Pulmonary artery endothelial cell (primary cell): ENCODE measurements around the gene SCAF8. TPM values are rescaled to one million over a fixed set of nuclear protein-coding genes. Genes with fewer than 3 reads are reported as not detected.
A peak's percentile ranks its signal among the peaks of the same experiment; 100 is the strongest.

Experiments
- DNase-seq: peaks from one replicate; pipeline ENCODE4 v3.0.0-alpha.2; 2011; ENCODE audit warnings: low read depth, low spot score
- total RNA-seq: library from RNA; depleted of rRNA; stranded (reverse); fragments of >200 nt; gene quantifications from 2 replicates; pipeline ENCODE4 v1.2.3, GENCODE V29; 2014

SCAF8 gene
- total RNA-seq, 1 donor from 2014 or later: 21.8 TPM

DNA sequence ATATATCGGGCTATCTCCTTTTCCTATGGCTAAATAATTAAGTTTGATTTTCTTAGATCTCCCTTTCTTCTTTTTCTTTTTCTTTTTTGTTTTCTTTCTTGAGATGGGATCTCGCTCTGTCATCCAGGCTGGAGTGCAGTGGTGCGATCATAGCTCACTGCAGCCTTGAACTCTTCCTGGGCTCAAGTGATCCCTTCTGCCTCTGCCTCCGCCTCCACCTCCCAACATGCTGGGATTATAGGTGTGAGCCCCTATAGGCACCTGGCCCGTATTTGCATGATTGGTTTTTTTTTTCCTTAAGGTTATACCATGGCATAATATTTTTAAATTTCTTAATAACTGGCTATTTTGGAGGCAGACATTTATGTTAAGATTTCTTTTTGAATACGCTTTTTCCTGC lies 106.3 kb downstream of the SCAF8 start:
- no peak for DNase-seq

DNA sequence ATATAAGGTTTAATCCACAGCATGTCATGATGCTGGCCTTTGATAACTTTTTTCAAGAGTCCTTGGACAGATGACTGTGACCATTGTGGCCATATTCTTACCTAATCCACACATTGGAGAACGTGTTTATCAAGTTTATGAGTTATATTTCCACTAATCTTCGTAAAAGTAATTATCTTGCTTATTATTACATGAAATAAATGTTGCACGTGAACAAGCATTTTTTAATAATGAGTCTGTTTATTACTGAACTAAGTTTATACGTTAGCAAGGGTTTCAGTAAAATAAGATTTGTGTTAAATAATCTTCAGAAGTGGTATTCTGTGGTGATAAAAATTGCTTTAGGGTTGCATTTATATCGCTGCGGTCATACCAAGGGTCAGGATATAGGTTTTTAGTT lies 107.1 kb downstream of the SCAF8 start:
- no peak for DNase-seq

DNA sequence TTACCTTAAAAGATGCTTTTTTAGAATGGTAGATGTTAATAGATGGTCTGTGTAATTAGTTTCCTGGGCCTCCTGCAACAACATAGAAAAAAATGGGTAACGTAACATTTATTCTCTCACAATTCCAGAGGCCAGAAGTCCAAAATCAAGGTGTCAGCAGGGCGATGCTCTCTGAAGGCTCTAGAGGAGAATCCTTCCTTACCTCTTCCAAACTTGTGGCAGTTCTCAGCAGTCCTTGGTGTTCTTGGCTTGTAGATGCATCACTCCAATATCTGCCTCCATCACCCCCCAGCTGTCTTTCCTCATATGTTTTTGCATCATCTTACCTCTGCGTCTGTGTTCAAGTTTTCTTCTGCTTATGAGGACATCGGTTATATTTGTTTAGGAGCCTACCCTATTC lies 107.9 kb downstream of the SCAF8 start:
- DNase-seq: no peak

DNA sequence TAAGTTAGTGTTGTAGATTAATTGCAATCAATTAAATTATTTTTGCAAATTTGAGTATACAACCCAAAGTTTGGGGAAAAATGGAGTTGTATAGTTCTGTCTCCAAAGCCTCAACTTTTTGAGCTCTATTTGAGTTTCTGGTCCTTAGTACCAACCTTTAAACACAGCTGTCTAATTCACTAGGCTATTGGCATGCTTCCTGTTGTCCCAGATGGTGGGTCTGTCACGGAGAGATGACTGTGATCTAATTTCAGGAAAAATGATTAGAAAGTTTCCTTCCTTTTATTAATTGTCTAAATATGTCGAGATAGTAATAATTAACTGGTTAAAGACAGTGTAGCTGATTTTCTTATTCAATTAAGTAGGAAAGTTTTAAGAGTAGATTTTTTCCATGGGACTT lies 109.6 kb downstream of the SCAF8 start:
- no peak for DNase-seq

DNA sequence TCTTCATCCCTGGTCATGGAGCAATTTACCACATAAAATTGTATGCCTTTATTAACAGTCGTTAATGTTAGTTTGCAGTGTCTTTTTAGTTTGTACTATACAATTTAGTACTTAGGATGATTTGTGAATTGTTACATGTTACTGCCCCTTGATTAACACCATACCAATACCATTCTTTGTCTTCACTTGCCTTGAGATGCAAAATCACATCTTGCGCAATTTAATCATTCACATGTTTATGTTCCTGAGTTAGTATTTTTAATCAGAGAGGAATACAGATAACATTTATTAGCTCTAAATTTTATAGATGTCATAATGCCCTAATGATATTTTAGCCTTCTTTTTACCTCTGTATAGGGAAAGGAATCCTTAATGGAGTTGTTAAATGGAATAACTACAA lies 114.1 kb downstream of the SCAF8 start:
- no peak for DNase-seq

DNA sequence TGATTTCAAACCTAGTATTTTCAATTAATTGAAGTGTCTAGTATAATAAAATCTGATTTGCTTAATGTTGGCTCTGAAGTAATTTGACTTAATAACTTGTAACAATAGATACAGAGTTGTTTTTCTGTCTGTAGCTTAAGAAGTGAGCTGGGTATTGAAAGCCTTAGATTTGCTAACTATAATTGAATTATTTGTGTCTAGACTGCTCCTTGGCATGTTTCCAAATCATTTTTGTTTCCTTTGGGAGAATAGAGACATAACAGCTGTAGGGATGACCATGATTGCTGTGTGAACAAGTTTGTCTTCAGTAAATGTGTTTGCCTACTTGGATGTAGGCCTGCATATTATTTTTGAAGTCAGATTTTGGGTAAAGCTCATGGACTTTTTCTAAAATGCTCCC lies 115.4 kb downstream of the SCAF8 start:
- no peak for DNase-seq

DNA sequence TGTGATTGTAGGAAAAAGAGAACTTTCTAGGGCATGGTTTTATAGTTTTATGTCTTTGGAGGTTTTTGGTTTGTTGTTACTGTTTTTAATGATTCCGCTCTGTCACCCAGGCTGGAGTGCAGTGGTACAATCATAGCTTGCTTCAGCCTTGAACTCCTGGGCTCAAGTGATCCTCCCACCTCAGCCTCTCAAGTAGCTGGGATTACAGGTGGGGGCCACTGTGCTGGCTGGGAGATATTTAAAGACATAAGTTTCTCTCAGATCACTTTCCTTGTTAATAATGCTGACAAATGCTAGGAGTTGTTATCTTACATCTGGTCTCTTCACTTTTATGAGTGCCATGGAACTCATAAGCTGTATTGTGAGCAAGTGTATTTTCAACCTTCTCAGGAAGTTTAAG lies 116.3 kb downstream of the SCAF8 start:
- no peak for DNase-seq

DNA sequence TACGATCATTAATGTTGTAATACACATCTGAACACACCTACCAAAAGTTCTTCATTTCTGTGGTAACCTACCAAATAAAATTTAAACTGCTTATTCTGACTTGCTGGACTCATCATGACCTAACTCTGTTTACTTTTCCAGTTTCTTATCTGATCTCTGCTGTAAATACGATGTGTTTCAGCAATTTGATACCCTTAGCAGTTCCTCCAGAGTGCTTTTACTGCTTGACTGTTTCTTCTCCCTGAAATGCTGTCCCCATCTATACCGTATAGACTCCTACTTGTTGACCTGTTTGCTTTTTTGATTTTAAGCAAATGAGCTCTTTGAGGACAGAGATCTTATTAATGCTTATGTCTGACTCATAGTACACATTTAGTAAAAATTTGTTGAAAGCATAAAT lies 119.5 kb downstream of the SCAF8 start:
- DNase-seq: no peak

DNA sequence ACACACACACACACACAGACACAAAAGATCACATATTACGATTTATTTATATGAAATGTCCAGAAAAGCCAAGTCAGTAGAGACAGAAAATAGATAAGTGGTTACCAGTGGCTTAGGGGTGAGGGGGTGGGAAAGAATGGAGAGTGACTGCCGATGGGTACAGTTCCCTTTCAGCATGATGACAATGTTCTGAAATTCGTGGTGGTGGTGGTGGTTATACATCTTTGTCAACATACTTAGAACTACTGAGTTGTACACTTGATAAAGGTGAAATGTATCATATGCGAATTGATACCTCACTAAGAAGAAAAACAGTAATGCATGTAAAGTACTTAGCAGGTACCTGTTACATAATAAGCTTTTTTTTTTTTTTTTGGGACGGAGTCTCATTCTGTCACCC lies 124.3 kb downstream of the SCAF8 start:
- no peak for DNase-seq

DNA sequence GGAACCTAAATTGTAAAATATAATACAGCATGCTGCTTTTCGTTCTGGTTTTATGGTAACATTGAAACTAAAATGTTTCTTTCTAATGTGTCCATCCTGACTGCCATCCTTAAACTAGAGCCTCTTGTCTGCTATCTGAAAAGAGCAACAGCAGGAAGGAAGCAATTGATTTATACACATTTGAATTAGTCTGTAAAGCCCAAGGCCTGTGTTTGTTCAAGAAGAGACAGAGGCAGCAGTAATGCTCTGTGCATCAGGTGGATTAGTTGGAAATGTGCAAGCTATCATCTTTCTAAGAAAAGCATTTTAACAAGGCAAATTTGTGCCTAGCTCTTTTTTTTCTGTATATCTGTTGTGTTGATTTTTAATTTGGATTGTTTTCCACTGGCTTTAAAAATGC lies 128.6 kb downstream of the SCAF8 start:
- no peak for DNase-seq

DNA sequence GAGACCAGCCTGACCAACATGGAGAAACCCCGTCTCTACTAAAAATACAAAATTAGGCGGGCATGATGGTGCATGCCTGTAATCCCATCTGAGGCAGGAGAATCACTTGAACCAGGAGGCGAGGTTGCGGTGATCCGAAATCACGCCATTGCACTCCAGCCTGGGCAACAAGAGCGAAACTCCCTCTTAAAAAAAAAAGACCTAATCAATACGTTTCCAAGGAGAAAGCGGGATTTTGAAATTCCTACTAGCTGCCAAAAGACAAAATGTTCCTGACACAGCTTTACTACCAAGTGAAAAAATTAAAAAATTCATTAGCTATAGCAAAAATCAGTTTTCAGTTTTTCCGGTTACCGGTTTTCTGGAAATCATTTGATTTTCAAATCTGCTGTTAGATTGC lies 129.3 kb downstream of the SCAF8 start:
- DNase-seq: no peak

DNA sequence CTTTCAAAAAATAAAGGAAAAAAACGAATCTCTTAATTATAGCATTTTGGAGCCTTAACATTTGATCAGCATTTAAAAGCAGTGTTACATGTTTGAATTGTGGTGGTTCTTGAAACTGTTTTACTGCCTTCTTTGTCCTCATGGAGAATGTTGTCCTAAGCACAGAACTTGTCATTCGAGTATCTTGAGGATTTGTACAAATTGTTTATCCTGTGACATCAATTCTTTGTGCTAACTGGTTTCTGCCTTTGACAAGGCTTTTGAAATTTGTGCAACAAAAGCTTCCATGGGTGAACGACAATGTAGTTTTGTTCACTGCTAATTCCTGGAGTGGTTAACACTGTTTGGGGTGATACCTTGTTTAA lies 130.8 kb downstream of the SCAF8 start:
- DNase-seq: no peak

DNA sequence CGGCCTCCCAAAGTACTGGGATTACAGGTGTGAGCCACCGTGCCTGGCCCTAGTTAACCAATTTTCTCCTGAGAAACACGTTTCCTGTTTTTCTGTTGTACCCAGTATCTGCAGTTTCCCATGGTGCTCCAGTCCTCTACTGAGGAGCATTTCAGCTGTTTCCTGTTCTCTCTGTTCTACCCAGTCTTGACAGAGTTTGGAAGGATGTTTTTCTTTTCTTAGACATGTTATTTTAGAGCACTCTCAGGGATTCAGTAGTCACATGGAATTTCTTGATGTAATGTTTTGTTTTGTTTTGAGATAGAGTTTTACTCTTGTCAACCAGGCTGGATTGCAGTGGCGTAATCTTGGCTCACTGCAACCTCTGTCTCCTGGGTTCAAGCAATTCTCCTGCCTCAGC lies 132.1 kb downstream of the SCAF8 start:
- peak; percentile 69 for DNase-seq

DNA sequence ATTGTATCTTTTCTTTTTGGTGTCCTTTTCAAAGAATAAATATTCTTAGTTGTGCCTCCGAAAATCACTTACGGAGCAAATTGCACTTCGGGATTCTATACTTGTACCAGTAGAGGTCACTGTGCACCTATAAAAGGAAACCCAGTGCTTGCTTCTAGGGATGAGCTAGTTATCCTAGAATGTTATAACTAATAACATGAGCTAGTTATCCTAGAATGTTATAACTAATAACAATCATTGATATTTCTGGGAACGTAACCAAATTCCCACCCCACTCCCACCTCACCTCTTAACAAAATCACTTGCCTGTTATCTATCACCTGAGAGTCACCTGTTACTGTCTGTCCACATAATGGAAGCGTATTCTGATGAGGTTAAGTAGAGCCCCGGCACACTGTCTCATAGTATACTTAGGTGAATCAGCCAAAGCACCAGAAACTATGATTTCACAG lies 135.0 kb downstream of the SCAF8 start:
- peak; percentile 17 for DNase-seq

DNA sequence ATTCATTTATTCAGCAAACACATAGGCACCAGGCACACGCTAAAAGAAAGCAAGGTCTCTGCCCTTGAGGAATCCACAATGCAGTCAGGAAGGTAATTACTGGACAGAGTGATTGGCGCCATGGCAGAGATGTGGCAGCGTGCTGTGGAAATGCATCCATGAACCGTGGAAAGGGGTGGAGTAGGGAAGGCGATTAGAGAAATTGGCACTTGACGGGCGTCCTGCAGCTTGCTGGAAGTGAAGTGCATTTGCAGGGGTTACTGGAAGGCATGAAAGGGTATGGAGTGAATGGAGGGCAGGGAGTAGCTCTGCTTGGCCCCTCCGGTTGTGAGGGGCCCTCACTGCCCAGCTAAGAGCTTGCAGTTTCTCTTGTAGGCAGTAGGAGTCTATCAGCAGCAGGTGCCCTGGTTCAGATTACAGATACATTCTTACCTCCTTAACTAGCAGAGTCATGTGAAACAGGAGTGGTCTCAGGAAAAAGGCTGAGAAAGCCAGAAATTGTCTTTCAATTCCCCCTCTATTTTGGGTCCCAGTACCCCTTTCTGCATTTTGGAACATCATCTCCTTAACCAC lies 139.4 kb downstream of the SCAF8 start:
- DNase-seq: no peak

DNA sequence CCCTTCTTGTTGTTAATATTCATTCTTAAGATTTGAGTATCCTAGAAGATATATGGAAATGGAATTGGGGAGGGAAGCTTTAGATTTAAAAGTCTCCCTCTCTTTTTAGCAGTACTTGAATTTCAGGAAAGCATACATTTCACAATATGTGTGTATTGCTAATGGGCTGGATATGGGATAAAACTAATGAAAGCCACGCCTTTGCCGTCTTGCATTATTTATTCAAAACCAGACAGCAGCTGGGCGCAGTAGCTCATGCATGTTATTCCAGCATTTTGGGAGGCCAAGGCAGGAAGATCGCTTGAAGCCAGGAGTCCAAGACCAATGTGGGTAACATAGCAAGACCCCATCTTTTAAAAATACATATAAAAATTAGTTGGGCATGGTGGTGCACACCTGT lies 140.3 kb downstream of the SCAF8 start:
- no peak for DNase-seq

DNA sequence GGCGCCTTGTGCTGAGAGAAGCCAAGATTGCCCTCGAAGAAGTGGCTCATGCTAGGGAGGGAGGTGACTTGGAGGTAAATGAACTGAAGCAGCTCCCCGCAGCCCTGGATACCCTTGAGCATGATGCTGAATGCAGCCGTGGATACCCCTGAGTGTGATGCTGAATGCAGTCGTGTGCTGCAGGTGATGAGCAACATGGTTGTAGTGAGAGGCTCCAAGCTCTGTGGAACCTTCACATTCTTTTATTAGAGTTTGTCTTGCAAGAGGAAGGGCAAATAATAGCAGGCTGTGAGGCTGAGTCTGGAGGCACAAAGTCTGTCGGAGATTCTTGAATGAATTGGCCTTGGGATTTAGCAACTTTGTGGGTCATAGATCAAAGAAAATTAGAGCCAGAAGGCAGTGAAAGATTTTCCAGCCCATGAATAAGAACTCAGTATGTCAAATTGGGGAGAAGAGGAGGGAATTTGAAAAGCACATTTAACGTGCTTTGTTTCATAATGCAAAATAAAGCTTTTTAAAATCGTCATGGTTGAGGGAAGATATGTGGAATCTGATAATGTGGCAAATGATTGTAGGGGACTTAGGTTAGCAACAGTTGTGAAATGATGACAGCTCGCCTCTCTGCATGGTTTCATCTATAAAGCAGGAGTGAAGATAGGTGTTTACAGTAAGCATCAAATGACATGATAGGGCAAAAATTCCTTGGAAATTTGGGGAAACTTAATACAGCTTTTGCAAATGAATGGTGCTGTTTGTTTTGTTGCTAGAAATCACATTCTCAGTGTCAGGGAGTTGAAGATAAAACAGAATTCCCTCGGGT lies 141.8 kb downstream of the SCAF8 start:
- no peak for DNase-seq

DNA sequence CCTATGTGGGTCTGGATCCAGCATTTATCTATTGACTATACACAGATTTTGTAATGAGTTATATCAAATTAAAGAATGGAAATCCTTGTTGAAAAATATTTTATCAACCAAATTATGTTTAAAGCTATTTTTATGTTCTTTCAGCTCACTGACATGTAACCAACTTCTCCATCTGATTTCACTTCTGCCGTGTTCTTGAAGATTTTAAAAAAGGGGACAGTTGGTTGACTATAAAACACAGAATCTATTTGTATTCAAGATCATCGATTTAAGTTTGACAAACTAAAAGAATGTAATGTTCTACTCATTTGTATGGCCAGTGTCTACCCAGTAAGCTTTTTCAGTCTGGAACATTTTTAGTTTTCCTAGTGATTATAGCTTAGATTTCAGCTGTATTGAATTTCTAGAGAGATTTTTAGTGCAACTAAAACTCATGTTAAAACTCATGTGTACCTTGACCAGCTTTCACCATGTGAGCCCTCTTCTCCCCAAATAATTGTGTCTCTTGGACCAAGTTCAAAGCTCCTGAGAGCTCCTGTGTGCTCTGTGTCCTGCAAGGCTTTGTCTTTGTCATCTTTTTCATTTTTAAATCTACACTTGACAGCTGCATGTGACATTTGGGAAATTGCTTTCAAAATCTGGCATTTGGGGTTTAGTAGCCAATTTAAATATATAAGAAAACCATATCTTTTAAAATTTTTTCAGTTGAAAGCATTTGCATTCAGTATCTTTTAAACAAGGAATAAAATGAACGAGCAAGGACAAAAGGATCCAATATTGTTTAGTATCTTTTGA lies 143.5 kb downstream of the SCAF8 start:
- DNase-seq: no peak

DNA sequence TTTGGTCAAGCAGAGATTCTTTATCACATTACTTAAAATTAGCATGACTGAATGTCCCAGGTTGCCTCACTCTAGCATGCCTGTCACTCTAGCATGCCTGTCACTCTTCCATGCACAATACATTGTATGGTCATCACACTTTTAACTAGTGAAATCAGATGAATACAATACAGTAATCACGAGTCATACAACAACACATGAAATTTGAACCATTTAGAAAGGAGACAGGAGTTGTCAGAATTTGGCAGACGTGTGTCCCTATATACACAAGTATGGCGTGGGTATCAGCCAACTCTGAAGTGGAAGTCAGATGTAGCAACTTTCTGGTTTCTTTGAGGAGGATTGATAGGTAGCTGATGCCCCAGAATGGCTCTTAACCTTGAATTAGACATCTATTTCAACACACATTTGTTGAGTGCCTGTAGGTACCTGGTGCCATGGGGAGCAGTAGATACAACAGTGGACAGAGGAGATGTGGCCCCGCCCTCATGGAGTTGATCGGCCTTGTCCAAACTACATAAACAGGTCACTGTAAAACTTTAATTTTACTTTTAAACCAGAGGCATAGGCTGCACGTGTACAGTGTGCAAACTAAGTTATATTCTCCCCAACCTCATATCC lies 145.8 kb downstream of the SCAF8 start:
- no peak for DNase-seq

DNA sequence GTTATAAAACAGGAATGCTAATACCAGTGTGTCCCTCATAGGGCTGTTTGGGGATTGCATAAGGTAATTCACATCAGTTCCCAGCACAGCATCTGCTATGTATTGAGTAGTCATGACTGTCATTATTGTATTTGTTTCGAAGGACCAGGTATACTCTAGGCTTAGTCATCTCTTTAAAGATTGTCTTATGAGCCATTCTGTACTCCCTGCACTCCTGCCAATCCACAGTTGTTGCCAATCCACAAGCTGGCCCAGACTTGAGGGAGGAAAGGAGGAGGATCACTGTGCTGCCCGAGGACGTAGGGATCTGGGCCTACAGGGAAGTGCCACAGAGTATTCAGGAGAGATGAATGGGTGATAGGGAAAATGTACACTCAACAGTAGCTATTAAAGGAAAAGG lies 148.9 kb downstream of the SCAF8 start:
- no peak for DNase-seq
